Neural crest cell (in vitro differentiated cells): ENCODE results near the gene LAIR2. TPM values are rescaled to one million over a fixed set of nuclear protein-coding genes. Genes with fewer than 3 reads are reported as not detected.

Experiments used
- DNase-seq: peaks from one replicate; pipeline ENCODE4 v3.0.0; 2021; ENCODE audit warnings: low read depth, mixed read lengths, low spot score
- H3K27ac Mint-ChIP-seq: one replicate; pipeline ENCODE4 v1.8.0; 2021; ENCODE audit warnings: mild to moderate bottlenecking, mixed read lengths; ENCODE audit not compliant: unreplicated experiment
- H3K27me3 Mint-ChIP-seq: 2 replicates; pipeline ENCODE4 v1.8.0; 2021; ENCODE audit warnings: low read depth, mild to moderate bottlenecking, mixed read lengths
- H3K36me3 Mint-ChIP-seq: 2 replicates; pipeline ENCODE4 v1.8.0; 2021; ENCODE audit warnings: low read depth, mild to moderate bottlenecking, mixed read lengths
- H3K4me1 Mint-ChIP-seq: 2 replicates; pipeline ENCODE4 v1.8.0; 2021; ENCODE audit warnings: mixed read lengths
- H3K4me3 Mint-ChIP-seq: one replicate; pipeline ENCODE4 v1.8.0; 2021; ENCODE audit warnings: mild to moderate bottlenecking, mixed read lengths
- H3K9me3 Mint-ChIP-seq: 2 replicates; pipeline ENCODE4 v1.8.0; 2021; ENCODE audit warnings: mixed read lengths
- CTCF ChIP-seq: fragments of 200-600 bp; sonication (generic); conservative IDR thresholded peaks from 2 replicates; pipeline ENCODE4 v1.5.0; 2021; ENCODE audit warnings: antibody characterized with exemption, mild to moderate bottlenecking
- total RNA-seq: library from RNA; stranded (reverse); gene quantifications from 2 replicates; pipeline ENCODE4 v1.2.1, GENCODE V29; 2021

The LAIR2 gene
- total RNA-seq, 1 donor from 2014 or later, result not detected

GRCh38 chr19:54475706-54476105, 26.9 kb upstream of the LAIR2 start:
- no peaks in the 10 kb centered on the region for H3K9me3 Mint-ChIP-seq
- no peak overlapping the region for H3K27ac Mint-ChIP-seq
- DNase-seq, result no peak
- TF ChIP-seq CTCF, result no peak
- H3K36me3 Mint-ChIP-seq, result no peaks in the 10 kb centered on the region
- H3K27me3 Mint-ChIP-seq, result peaks cover 40% of the 10 kb centered on the region
- H3K4me1 Mint-ChIP-seq, result peaks cover 17% of the 10 kb centered on the region
- H3K4me3 Mint-ChIP-seq, result no peak overlapping the region

GRCh38 chr19:54477650-54478049, 25.0 kb upstream of the LAIR2 start:
- Mint-ChIP-seq H3K4me3 (no peak overlapping the region), H3K27ac (no peak overlapping the region), H3K9me3 (no peaks in the 10 kb centered on the region), H3K27me3 (peaks cover 44% of the 10 kb centered on the region), H3K36me3 (no peaks in the 10 kb centered on the region), H3K4me1 (peaks cover 15% of the 10 kb centered on the region)
- TF ChIP-seq CTCF, result no peak
- no peak for DNase-seq

GRCh38 chr19:54478677-54479266, 23.9 kb upstream of the LAIR2 start:
- H3K9me3 Mint-ChIP-seq, result no peaks in the 10 kb centered on the region
- H3K36me3 Mint-ChIP-seq, result no peaks in the 10 kb centered on the region
- no peak overlapping the region for H3K4me3 Mint-ChIP-seq
- no peak overlapping the region for H3K27ac Mint-ChIP-seq
- DNase-seq, result peak; percentile 58
- peak; percentile 73 for TF ChIP-seq CTCF
- peaks cover 8% of the 10 kb centered on the region for H3K4me1 Mint-ChIP-seq
- peaks cover 44% of the 10 kb centered on the region for H3K27me3 Mint-ChIP-seq

- no peaks in the 10 kb centered on the region for H3K36me3 Mint-ChIP-seq
- peaks cover 4% of the 10 kb centered on the region for H3K4me1 Mint-ChIP-seq
- H3K27ac Mint-ChIP-seq, result no peak overlapping the region
- no peak overlapping the region for H3K4me3 Mint-ChIP-seq
- no peaks in the 10 kb centered on the region for H3K9me3 Mint-ChIP-seq
- peaks cover 51% of the 10 kb centered on the region for H3K27me3 Mint-ChIP-seq
- no peak for TF ChIP-seq CTCF
- no peak for DNase-seq
Measured at GRCh38 chr19:54480051-54480450, 22.6 kb upstream of the LAIR2 start.

GRCh38 chr19:54481326-54481930, 21.2 kb upstream of the LAIR2 start:
- H3K27ac Mint-ChIP-seq, result no peak overlapping the region
- peaks cover 4% of the 10 kb centered on the region for H3K4me1 Mint-ChIP-seq
- H3K36me3 Mint-ChIP-seq, result no peaks in the 10 kb centered on the region
- peak; percentile 77 for TF ChIP-seq CTCF
- peak; percentile 74 for DNase-seq
- H3K4me3 Mint-ChIP-seq, result no peak overlapping the region
- no peaks in the 10 kb centered on the region for H3K9me3 Mint-ChIP-seq
- H3K27me3 Mint-ChIP-seq, result peaks cover 59% of the 10 kb centered on the region
